ENCODE measurements around the gene PCSK9.

PCSK9 gene

DNA sequence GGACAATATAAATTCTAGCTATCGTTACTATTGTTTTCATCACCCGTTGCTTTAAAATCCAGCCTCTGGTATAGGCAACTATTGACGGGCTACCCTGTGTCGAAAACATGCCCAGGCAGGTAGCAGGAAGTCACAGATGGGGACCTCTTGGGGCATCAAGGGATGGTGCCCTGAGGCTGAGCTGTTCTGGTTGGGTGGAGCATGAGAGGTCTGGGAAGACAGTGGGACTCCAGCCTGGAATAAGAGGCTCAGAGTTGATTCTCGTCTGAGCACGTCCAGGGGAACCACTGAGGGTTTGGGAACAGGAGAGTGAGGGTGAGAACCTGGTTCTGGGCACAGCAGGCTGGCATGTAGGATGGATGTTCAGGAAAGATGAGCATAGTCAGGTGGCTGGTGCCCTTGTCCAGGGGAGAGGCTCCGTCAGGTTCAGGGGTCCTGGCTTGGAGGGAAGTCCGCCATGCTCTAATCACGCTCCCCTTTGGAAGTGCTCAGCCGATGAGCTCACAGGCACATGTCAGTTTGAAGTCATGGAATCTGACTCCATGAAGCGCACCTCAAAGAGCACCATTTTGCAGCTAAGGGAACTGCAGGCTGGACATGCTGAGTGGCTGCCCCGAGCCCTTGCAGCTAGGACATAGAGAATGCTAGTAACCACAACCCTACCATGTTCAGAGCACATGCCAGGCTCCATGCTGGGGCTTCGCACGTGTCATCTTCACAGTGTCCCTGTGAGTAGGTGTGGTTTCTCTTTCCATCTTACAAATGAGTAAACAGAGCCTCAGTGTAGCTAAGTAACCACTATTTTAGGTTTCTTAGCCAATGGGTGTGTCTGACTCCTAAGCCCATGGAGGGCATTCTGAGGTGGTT, 21.0 kb downstream of the PCSK9 start:
- DNase-seq = no peak

- DNase-seq = no peak
Observed at GRCh38 chr1:55061000-55061705, 21.8 kb downstream of the PCSK9 start.

DNA sequence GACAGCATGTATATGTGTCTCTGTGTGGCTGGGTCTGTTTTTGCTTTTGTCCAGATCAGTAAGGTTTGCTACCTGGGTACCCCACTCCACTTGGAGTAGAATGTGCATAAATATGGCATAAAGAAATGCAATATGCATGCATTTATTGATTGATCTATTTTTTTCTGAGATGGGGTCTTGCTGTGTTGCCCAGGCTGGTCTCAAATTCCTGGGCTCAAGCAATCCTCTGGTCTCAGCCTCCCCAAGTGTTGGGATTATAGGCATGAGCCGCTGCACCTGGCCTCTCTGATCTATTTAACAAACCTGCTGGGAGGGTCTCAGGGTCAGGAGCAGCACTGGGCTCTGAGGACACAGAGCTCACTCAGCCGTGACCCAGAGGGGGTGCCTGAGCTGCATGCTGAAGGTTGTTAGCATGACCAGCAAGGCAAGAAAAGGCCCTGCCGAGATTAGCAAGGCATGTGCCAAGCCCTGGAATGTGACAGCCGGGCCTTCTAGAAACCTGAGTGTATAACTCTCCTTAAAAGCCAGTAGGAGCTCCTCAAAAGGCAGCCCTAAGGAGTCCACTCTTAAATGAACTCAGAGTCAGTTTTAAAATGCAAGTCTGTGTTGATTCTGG, 22.5 kb downstream of the PCSK9 start:
- DNase-seq = no peak

GRCh38 chr1:55062801-55063576, 23.6 kb downstream of the PCSK9 start:
- no peak for DNase-seq

DNA sequence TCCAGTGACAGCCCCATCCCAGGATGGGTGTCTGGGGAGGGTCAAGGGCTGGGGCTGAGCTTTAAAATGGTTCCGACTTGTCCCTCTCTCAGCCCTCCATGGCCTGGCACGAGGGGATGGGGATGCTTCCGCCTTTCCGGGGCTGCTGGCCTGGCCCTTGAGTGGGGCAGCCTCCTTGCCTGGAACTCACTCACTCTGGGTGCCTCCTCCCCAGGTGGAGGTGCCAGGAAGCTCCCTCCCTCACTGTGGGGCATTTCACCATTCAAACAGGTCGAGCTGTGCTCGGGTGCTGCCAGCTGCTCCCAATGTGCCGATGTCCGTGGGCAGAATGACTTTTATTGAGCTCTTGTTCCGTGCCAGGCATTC, 24.2 kb downstream of the PCSK9 start:
- DNase-seq = no peak

GRCh38 chr1:55064071-55064581, 24.8 kb downstream of the PCSK9 start:
- no peak for DNase-seq

- DNase-seq = no peak
Observed at GRCh38 chr1:55064861-55065263, 25.5 kb downstream of the PCSK9 start.

DNA sequence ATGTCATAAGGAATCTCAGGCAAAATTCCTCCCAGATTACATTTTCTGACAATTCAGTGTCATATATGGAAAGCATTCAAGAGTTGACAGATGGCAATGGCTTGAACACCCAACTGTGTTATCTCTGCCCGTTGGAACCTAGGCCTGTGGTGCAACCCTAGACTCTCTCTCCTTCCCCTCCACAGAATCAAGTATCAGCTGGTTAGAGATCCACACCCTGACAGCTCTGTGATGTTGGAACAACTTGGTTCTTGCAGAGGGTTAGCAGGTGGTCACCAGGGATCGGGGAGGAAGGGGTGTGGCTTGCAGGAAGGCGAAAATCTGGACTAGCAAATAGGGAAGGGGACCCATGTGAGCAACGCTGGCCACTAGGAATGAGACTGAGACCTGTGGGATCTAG, 26.3 kb downstream of the PCSK9 start:
- no peak for DNase-seq

DNA sequence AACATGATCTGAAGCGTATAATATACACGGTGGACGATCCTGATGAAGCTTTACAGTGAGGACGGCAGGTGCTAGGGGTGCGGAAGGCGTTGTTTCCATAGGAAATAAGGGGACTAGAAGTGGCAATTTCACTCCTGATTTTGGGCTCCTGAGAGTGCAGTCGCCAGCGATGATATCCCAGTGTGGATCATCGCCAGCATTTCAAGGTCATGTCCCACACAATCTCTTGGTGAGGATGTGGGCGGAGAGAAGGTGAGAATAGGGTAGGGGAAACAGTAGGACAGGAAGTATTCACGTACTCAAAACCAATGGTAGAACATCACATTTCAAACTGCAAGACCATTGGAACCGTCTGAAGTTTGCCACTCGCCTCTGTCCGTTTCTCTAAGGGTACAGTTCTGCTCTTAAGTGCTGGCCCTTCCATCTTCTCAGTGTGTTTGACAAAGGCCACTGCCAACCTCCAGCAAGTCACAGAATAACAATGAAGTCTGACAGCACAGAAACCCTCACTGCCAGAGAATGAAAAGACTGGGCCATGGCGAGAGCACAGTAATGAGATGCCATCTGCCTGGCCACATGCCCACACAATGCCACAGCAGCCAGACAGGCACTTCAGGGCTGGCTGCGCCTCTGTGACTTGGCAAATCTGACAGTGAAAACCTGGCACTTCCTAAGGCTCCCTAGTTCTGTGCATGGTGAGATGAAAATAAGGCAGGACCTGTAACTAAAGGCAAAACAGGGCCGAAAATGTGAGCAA, 27.9 kb downstream of the PCSK9 start:
- DNase-seq = peak; percentile 88

DNA sequence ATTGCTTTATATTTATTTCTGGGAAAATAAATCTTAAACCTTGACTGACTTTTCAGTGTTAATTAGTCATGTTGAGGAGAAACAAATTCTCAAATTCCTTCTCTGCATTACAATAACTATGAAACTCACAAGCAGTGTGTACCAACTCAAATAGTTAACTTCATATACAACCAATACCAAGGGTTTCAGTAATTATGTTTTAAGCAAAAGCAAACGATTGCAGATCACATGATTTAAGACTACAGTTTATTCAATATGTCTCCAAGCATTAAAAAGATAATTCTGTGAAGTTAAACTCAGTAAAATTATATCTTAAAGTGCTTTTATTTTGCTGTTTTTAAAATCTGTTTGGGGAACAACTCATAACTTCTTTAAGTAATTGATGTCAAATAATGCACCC, 28.6 kb downstream of the PCSK9 start:
- DNase-seq = no peak

GRCh38 chr1:55068638-55069037, 29.3 kb downstream of the PCSK9 start:
- DNase-seq = no peak

DNA sequence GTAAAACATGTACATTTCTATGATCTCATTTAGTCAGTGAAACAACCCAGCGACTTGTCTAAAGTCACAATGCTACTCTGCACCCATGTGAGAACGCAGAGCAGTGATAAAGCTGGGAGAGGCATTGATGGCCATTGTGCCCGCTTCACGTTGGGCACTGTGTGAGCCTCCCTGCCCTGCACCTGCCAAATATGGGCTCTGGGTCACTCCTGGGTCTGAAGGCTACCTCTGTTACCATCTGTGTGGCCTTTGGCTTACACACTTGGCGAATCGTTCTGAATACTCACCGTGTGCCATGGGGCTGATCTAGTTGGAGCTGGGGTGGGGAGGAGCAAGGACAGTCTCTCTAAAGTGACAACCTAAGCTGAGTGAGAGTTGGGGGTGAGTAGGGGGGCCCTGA, 29.9 kb downstream of the PCSK9 start:
- no peak for DNase-seq

- no peak for DNase-seq
Observed at GRCh38 chr1:55070293-55071164, 31.2 kb downstream of the PCSK9 start.

GRCh38 chr1:55071477-55071876, 32.1 kb downstream of the PCSK9 start:
- peak; percentile 22 for DNase-seq

DNA sequence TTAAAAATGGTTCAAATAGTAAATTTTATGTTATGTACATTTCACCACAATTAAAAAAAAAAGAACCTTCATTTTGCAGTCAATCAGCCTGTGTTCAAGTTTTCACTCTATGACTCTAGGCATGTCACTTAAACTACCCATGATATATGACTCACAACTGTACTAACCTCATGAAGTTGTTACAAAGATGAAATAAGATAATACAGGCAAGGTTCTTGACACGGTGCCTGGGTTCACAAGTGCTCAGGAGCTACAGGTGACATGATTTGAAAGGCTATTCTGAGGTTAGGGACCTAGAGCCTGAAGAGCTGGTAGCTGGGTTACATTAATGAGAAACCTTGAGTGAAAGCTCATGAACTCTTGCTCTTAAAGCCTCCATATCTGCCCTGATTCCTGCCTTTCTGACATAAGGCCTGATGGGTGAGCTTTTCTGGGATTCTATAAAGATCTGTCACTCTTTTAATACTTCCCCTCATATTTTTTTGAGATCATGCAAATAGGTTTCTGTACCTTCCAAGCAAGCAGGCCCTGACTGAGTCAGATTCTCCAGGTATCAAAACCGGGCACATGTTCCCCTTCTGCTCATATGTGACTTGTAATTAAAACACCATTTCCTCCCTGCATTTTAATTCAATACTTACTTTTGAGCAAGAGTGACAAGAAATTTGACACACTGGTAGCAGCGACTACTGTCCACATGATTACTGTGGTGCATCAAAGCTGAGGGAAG, 34.0 kb downstream of the PCSK9 start:
- DNase-seq = no peak

GRCh38 chr1:55074455-55074854, 35.1 kb downstream of the PCSK9 start:
- no peak for DNase-seq

- DNase-seq = no peak
Observed at GRCh38 chr1:55076356-55076755, 37.0 kb downstream of the PCSK9 start.

GRCh38 chr1:55078470-55078869, 39.1 kb downstream of the PCSK9 start:
- DNase-seq = no peak

DNA sequence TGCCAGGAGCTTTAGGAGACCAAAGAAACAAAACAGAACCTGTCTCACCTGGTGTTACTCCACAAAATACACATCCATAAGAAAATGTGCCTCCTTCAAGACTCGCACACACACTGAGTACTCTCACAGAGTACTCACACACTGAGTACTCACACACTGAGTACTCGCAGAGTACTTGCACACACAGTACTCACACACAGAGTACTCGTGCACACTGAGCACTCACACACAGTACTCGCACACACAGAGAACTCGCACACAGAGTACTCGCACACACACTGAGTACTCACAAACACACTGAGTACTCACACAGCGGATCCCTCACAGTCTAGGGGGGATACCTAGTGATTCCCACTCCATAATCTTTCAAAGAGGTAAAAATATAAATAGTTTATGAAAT, 40.3 kb downstream of the PCSK9 start:
- no peak for DNase-seq

- no peak for DNase-seq
Observed at GRCh38 chr1:55081188-55081904, 42.0 kb downstream of the PCSK9 start.

Data from midbrain (tissue), 1 donor.